Right ventricle myocardium inferior (tissue), 1 donor: ENCODE results near the gene BTLA. TPM values are rescaled to one million over a fixed set of nuclear protein-coding genes. Genes with fewer than 3 reads are reported as not detected.

Experiments
- ATAC-seq: fragments of 200-7000 bp; cut with Tn5 transposase; one replicate; pipeline ENCODE4 v1.9.1; 2020; ENCODE audit warnings: mild to moderate bottlenecking, moderate library complexity
- DNase-seq: peaks from one replicate; pipeline ENCODE4 v3.0.0; 2021; ENCODE audit errors: missing footprints
- intact Hi-C: fragments of 100-400 bp; cut with DNase I; formaldehyde crosslinking; loops from one replicate; pipeline ENCODE4 v1.11.0; 2022
- total RNA-seq: library from RNA; stranded (reverse); fragmentation: NEBNext Ultra II Directional; extraction: Animal tissue kit (Norgen Biotek cat#: 25700); gene quantifications from one replicate; pipeline ENCODE4 v1.2.1, GENCODE V29; 2021
- donor health status: DM: no; HTN: yes; CAD: no; lungs with severe emphysema.

The BTLA gene
- total RNA-seq, 1 donor from 2014 or later = 0.14 TPM

DNA sequence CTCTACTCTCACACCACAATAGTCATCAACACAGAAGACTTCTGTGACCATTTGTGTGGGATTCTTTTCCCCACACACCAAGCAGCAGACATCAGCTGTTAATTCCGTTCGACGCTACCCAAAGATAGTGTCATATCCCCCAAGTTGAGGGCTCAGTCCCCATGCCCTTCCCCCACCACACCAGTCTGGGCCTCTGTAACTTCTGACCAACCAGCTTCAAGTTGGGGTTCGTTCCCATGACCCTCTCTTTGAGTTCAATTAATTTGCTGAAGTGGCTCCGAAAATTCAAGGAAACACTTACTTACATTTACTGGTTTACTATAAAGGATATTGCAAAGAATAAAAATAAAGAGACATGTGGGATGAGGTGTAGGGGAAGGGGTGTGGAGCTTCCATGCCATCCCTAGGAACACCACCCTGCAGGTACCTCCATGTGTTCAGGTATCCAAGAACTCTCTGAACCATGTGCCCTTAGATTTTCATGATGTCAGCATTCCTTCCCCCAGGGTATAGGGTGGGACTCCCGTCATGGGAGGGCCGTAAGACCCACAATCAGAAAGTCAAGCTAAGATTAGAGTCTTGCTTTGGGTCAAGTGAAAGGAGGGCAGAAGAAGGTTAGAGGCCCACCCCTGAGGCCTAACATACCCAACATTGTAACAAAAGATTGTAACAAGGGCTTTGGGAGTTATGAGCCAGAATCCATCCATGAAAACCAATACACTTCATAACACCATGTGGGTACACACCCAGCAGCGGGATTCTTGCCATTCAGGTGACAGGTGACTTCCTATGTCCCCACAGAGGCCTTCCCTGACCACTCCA is 82.7 kb downstream of the BTLA start:
- intact Hi-C loops = no loop called here
- no peak for ATAC-seq
- no peak for DNase-seq

DNA sequence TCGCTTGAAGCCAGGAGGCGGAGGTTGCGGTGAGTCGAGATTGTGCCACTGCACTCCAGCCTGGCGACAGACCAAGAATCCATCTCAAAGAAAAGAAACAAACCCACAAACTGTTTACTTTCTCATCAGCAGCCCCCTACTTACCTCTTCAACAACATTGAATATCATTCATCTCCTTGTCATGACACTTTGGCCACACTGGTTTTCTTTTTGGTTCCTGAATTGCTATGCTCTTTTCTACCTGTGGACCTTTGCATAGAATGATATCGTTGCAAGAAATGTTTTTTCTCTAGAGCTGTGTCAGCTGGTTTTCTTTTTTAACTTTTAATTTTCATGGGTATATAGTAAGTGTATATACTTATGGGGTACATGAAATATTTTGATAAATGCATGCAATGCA is 83.9 kb downstream of the BTLA start:
- DNase-seq = no peak
- intact Hi-C loops = no loop called here
- no peak for ATAC-seq

Other genes with a start within 250 kb of the BTLA start
- 0.95 TPM for gene SLC9C1, start 205.3 kb downstream of the BTLA start, total RNA-seq
- 0.92 TPM for gene CD200, start 166.3 kb downstream of the BTLA start, total RNA-seq
- gene ATG3, start 62.5 kb upstream of the BTLA start, total RNA-seq = 38.2 TPM
- 14.6 TPM for gene SLC35A5, start 62.6 kb upstream of the BTLA start, total RNA-seq
- gene CCDC80, start 141.7 kb upstream of the BTLA start, total RNA-seq = 78.2 TPM